HCT116 (cell line): ENCODE data around the gene DNTT.

Source experiments
- CTCF ChIP-seq, 3 experiments: fragments of 200-600 bp in 1 of 3; sonication (generic) in 1 of 3; IDR thresholded peaks in 2 of 3; conservative IDR thresholded peaks in 1 of 3; 2 replicates each; pipeline ENCODE4 v1.5.1; 2012 to 2017; ENCODE audit warnings: low read depth in 2 of 3, low read length in 2 of 3, antibody characterized with exemption in 1 of 3, borderline replicate concordance in 1 of 3, control low read depth in 1 of 3, mild to moderate bottlenecking in 1 of 3, mixed read lengths in 1 of 3, mixed run types in 1 of 3, moderate library complexity in 1 of 3; ENCODE audit not compliant: insufficient read depth in 1 of 3
- TF ChIP-seq, protein P1 (sequence below): IDR thresholded peaks from 2 replicates; pipeline ENCODE4 v1.6.1; 2012; ENCODE audit warnings: low read depth

DNA sequence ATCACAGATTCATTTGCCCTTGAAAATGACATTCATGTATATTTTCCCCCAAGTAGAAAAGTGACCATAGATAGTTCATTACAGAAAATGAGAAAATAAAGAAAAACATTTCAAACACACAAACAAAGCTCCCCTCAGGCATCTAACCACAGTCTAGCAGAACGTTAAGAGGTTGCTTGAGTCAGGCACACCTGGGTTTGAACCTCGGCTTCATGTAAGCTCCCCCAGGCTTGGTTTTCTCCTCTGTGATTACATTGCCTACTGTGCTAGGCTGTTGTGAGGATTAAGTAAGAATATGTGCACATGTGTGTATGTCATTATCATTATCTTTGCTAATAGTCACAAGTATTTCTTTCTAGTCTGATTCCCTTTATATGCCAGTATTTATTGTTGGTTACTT, 9.1 kb downstream of the DNTT start:
- no peak for TF ChIP-seq CTCF (IDR thresholded peaks at IDR 0.05 in 2 of 3, conservative IDR thresholded peaks at IDR 0.05 in 1 of 3; ENCODE audit: borderline replicate concordance in 1 of 3, insufficient read depth in 1 of 3, low read depth in 2 of 3, low read length in 2 of 3)
- TF ChIP-seq, protein P1, sequence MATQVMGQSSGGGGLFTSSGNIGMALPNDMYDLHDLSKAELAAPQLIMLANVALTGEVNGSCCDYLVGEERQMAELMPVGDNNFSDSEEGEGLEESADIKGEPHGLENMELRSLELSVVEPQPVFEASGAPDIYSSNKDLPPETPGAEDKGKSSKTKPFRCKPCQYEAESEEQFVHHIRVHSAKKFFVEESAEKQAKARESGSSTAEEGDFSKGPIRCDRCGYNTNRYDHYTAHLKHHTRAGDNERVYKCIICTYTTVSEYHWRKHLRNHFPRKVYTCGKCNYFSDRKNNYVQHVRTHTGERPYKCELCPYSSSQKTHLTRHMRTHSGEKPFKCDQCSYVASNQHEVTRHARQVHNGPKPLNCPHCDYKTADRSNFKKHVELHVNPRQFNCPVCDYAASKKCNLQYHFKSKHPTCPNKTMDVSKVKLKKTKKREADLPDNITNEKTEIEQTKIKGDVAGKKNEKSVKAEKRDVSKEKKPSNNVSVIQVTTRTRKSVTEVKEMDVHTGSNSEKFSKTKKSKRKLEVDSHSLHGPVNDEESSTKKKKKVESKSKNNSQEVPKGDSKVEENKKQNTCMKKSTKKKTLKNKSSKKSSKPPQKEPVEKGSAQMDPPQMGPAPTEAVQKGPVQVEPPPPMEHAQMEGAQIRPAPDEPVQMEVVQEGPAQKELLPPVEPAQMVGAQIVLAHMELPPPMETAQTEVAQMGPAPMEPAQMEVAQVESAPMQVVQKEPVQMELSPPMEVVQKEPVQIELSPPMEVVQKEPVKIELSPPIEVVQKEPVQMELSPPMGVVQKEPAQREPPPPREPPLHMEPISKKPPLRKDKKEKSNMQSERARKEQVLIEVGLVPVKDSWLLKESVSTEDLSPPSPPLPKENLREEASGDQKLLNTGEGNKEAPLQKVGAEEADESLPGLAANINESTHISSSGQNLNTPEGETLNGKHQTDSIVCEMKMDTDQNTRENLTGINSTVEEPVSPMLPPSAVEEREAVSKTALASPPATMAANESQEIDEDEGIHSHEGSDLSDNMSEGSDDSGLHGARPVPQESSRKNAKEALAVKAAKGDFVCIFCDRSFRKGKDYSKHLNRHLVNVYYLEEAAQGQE = no peak
